Measurements from ENCODE around the gene EVA1C.

The EVA1C gene

GRCh38 chr21:32562915-32563314 lies 150.4 kb downstream of the EVA1C start:
- DNase-seq (ENCODE audit: low read depth) = no peak

All from activated T-cell treated with anti-CD3 and anti-CD28 coated beads for 24 hours (primary cell).